NCI-H82 treated with DMSO at 0.1 percent for 48 hours (cell line): ENCODE measurements around the gene PKIB.
"Not testable (repeated sequence)": the region's sequence is repeated elsewhere in the genome, so short reads cannot be mapped to it uniquely, and the experiment has no call there.

Experiments used
- DNase-seq: peaks from one replicate; lab custom pipeline; 2025; ENCODE audit not compliant: unreplicated experiment; lab: John Stamatoyannopoulos, UW

The PKIB gene, protein sequence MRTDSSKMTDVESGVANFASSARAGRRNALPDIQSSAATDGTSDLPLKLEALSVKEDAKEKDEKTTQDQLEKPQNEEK

DNA sequence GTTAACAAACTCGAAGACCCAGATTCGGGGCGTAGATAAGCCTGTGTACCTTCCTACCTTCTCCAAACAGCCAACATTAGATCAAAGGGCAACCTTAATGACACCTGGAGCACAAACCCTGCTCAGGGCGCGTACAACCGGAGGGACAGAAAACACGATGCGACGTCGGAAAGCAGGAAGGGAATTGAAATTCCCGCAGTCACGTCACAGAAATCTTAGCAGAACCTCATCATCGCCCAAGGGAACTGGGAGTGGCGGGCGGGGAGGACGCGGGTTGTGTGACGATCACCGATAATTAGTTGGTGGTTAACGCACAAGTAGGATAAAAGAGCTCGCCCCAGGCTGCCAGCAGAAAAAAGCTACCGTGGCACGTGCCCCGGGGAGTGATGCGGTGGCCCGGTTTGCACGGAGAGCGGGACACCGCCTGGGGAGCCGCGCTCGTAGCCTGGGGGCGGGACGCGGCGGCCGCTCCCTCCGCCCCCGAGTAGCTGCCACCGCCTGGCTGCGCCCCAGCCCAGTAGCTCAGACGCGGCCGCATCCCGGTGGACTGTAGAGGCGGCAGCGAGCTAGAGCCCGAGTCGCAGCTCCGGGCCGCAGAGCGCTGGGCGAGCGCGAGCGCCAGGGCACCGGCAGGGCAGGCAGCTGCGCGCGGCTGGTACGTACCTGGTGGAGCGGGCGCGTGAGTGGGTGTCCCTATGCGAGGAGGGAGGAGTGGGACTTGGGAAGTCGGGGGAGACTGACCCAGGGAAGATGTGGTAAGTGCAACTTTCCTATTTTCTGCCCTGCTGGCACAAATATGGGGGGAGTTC lies at the start of gene PKIB:
Gene PKIB, plus strand, starts transcription at position 525 of the 809 bp plus-strand sequence. CDS start 107,390 bp downstream, outside the sequence.
- peak; percentile 42 for DNase-seq

DNA sequence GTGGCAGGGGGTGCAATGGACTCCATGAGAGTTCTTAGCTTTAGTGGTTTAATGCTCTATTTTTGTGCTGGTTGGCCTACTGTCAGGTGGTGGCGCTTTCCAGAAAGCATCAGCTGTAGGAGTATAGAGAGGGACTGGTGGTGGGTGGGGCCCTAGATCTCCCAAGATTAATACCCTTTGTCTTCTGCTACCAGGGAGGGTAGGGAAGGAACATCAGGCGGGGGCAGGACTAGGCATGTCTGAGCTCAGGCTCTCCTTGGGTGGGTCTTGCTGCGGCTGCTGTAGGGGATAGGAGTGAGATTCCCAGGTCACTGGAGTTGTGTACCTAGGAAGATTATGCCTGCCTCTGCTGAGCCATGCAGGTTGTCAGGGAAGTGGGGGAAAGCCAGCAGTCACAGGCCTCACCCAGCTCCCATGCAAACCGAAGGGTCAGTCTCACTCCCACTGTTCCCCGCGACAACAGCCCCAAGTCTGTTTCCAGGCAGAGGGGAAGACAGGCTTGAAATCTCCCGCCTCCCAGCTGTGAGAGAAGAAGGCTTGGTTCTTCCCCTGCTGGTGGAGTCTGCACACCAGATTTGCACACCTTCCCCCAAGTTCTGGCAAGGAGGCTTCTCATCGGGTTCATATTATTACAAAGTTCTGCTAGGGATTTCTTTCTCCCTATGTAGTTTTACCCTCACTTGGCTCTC lies 46.7 kb upstream of the PKIB start:
- DNase-seq, result no peak

DNA sequence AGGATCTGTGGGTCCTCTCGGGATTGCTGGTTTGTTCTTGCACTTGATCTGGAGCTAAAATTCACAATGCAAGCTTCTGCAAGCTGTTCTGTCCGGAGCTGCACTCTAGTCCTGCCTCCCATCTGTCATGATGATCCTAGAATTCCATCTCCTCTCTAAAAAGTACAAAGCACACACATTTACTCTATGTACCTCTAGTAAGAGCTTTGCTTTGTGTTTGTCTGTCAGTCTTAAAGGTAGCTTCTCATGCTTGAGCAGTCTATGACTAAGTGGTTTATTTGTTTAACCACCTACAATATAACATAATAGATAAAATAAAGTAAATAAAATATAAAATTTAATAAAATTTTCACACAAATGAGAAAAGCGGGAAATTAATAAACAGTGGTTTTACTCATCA lies 46.0 kb upstream of the PKIB start:
- no peak for DNase-seq

DNA sequence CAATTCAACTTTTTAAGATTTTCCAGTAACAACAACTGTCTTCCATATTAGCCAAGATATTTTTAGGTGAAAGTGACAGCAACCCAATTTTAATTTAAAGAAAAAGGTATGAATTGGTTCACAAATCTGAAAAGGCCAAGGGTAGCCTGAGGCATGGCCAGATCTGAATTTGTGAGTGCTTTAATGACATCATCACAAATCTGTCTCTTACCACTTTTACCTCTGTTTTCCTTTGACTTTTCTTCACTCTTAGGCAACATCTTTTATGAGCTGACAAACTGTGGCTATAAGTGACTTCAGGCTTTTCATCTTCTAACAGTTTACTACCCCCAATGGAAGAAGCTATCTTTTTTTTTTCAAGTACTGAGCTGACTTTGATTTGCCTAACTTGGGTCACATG lies 44.5 kb upstream of the PKIB start:
- DNase-seq, result no peak

DNA sequence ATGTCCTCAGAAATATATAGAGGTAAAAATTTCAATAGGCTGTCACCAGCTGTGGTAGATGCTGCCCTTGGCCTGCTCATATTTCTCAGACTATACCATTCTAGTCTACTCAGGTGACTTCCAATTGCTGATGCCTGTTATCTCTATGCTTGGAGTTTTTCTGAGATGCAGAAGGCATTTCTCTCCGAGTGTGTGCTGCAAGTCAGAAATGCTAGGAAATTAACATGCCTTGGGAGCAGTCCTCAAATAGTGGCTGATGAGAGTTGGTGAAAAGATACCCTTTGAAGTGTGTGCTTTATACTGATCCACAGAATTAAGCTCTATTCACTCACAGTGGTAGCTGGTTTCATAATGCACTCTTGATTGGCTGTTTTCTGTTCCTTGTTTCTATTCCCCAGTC lies 43.2 kb upstream of the PKIB start:
- DNase-seq, result no peak

DNA sequence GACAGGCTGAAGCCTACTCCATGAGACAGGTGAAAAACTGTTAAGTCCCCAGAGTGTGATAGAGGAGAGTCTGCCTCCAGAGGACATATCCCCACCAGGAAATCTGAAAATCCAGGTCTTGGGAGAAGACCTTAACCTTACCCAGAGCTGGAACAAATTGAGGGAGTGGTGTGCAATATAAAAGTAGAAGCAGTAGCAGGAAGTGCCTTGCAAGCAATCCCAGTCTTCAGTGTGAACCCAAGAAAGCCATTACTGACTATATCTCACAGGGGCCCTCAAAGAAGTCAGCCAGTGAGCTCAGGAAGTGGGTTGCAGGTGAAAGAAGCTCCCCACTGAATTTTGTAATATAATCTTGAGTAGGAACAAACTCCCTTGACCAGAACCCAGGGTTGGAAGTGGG lies 41.9 kb upstream of the PKIB start:
- no peak for DNase-seq

DNA sequence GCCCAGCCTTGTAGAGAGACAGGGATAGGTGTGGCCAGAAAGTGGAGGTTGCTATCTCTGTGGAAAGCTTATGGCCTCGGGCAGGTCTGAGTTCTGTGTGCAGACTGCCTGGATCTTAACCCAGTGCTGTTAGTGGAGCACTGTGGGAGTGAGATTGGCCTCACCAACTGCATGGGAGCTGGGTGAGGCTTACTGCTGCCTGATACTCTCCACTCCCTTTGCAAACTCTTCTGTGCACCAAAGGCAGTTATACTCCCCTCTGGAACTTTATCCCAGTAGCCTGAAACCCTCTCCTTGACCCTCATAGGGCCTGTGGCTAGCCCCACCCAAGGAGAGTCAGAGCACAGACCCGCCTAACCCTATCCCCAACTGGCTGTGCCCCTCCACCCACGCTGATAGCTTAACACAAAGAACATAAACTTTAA lies 41.4 kb upstream of the PKIB start:
- no peak for DNase-seq

DNA sequence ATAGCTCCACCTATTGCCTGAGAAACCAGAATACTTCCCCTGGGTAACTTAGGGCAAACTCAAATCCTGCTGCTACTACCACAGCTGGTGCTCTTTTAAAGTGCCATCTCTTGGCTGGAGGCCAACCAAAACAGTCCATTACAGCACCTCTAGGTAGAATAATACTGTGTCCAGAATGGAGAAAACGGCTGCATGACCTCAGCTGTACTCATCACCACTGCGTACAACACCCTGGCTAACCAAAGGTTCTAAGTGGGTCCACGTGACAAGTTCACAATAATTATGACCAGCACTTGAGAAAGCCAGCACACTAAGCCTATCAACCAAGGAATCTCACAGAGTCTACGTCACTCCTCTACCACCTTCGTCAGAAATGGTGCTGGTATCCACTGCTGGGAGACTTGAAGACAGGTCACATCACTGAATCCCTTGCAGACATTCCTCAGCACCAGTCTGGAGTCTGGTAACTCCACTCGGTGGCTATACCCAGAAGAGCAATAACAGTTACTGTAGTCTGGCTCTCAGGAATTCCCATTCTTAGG lies 40.9 kb upstream of the PKIB start:
- DNase-seq, result peak; percentile 68

DNA sequence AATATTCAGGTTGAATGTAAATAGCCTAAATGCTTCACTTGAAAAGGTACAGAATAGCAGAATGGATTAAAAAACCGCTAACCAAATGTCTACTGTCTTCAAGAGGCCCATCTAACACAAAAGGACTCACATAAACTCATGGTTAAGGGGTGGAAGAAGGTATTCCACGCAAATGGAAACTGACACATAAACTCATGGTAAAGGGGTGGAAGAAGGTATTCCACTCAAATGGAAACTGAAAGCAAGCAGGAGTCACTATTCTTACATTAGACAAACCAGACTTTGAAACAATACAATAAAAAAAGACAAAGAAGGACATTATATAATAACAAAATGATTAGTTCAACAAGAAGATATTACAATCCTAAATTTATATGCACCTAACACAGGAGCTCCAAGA lies 38.3 kb upstream of the PKIB start:
- DNase-seq, result no peak

DNA sequence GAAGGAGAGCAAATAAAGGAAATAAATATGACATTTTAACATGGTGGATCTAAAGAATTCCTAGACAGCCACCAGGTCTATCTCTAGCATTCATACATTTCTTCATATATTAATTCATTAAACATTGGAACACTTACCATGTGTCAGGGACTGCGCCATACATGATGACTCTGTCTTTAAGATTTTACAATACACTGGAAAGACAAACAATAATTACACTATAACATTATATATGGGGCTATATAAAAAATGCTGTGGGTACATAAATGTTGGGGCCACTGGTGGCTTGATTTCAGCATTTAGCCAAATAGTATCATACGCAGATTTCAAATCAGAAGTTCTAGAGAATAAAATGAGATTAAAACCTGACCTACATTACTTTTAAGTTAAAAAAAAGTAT lies 33.3 kb upstream of the PKIB start:
- DNase-seq, result no peak

DNA sequence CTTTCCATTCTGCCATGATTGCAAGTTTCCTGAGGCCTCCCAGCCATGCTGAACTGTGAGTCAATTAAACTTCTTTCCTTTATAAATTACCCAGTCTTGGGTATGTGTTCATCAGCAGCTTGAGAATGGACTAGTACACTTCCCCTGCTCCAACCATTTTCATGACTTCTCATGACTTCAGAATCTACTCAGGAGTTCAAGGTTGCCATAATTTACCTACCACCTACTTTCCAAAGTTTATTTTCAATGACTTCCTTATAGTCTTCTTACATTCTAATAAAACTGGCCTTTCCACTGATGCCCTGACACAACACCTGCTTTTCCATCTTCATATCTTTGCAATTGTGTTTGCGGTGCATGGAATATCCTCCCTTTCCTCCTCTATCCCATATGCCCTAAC lies 31.2 kb upstream of the PKIB start:
- DNase-seq, result no peak

DNA sequence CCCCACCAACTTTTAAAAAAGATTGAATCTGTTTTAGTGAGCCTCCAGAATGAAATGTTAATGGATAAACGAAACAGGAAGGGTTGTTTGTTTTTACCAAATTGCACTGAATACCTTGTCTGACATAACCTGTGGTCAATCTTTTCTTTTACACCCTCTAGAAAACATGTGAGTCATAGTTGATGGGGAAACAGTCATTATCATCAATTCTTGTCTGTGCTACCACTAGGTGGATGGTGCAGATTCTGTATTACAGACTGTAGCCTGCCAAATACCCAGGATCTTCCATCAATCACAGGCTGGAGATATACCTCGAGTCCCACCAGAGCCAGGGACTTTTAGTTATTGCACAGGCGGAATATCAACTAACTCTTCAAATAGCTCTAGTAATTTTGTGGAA lies 29.5 kb upstream of the PKIB start:
- peak; percentile 21 for DNase-seq

DNA sequence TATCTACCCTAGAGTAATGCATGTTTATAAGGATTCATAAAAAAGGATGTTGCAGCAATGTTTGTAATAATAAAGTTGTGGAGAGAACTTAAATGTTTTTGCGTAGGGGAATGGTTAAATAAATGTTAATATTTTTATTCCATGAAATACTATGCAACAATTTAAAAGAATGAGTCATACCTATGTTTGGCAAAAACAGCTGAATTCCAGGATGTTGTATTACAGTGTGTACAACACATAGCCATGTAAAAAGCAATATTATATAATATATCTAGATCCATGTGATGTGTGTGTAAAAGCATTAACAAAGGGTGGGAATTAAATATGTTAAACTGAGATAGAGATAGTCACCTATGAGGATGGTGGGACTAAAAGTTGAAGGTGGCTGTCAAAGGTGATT lies 21.1 kb upstream of the PKIB start:
- DNase-seq, result no peak

DNA sequence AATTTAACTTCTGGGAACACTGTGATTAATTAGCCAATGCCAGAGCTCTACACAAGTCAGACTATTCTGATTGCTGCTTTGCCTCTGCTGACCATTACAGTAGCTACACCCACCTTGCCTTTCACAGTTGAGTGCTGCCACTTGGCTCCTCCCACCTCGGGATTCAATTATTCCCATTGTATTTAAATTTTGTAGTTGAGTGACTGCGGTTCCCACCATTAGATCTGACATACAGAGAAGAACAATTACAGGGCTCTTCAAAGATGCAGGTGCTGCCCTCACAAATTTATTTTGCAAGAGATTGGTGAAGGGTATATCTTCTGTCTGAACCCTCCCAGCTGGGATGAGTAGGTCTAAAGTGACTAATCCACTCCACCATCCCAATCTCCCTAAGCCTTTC lies 11.9 kb upstream of the PKIB start:
- not testable (repeated sequence) for DNase-seq

DNA sequence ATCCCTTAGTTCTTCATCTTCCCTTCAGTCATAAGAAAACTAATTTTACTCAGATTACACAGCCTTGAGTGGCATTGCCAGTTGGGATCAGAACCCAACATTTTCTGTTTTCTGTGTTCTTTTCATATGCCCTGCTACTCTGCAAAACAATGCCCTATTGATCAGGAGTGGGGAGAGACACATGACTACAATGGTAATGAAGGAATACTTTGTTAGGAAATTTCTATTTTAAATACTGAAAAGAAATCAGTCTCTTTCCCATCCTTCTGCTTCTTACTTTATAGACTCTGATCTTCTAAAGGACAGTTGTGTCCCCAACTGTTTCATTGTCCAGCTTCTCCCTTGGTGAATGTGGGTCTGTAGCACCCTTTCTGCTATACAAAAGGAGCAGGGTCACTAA lies 5.5 kb upstream of the PKIB start:
- DNase-seq, result no peak

DNA sequence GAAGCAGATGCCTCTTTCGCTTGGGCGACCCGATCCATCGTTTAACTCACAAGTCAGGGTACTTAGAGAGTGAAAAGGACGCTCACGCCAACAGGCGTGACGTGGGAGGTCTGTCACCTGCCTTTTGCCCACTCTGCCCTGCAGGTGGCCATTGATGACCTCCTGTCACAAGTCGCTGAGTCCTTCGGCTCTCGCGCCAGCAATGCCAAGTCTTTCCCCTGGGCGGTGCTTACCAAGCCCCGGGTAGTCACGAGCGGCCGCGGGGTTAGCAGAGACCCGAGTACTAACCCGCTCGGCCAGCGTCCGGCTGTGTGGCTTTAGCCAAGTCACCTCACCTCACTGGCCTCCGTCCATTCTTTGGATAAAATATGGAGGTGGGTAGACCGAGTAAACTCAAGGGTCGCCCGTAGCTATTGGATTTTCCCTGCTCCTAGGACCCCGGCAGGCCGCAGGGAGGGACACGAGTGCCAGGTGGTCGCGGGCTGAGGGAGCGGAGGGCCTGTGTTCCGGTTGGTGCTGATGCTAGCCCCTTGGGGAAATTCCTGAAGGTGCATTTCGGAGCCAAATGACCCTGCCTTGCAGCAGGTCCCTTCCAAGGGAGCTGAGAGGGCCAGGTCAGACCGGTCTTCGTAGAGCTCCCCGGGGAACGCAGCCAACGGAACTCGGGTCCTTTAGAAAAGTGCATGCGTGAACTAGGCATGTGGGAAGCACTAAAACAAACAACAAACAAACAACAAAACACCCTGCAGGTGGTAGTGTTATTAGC lies 668 bp downstream of the PKIB start:
- DNase-seq, result peak; percentile 16

DNA sequence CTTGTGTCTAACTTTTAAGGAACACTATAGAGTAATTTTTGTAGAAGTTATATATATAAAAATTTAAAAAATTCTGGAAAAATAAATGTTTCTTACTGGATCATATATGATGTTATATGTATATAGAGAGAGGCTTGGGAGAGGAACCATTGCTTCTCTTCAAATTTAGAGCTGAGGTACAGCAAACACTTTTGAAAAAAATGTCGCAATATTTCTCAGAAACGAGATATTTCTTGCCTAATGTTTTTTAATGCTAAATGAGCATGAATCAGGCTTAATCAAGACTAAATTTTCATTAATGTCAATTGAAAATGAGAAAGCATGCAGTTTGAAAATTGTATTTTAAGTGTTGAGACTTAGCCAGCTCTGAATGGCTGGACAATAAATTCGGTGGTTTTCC lies 2.6 kb downstream of the PKIB start:
- no peak for DNase-seq

DNA sequence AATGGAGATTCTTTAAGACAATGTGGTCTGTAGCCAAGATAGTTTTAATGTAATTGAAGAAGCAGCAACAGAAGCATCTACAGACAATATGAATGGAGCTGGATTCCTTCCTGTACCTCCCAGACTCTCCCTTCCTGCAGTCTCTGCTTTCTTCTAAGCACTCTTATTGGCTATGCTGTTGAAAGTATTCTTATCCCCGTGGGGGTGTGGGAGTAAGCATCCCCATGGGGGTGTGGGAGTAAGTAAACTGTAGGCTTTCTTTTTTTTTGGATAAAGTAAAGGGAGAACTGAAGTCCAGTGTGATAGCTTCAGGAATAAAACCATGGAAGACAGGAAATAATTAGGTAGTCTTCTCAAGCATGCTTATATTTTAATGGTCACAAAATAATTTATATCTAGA lies 4.1 kb downstream of the PKIB start:
- DNase-seq, result no peak

DNA sequence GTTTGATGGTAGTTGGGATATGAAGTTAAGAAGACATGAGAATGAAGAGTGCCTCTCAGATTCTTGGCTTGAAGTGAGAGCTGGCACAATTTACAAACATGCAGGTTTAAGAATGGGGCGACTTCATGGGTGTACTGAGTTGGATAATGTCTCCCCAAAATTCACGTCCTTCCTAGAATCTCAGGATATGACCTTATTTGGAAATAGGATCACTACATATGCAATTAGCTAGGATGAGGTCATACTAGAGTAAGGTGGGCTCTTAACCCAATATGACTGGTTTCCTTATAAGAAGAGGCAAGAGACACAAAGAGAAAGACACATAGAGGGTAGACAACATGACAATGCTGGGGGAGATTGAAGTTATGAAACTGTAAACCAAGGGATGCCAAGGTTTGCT lies 5.2 kb downstream of the PKIB start:
- no peak for DNase-seq

DNA sequence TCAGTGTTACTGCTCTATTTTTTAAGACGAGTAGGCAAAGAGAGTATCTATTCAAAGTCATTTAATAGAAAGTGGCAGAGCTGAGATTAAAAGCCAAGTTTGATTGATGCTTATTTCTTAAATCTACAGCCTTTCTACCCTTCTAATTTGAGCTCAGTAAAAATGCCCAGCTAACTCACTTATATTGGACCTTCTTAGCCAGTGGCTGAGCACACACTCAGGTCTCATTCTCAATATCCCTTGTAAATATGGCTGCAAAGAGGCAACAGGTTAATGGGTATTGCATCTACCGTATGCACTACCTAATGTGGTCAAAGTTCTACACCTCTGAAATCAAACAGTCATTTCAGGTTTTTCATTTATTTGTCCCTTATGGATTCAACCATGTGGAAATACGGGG lies 6.7 kb downstream of the PKIB start:
- no peak for DNase-seq

DNA sequence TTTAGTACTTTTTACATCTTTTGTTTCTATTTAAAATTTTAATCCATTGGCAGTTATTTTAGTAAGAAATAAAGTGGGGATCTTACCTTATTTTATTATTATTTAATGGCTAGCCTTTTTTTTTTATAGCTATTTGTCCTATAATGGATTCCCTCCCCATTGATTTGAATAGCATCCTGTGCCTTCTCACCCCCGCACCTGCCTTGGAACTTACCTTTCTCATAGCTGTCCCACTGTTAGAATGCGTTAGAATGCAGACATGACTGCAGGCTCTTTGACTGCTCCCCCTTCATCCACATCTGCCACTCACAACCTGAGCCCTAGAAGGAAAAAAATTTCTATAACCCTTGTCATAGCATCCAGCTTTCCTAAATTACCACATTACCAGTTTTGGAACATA lies 9.1 kb downstream of the PKIB start:
- DNase-seq, result no peak
